HS-27A (cell line): ENCODE data around the gene FIBIN.
"Not testable (repeated sequence)": the region's sequence is repeated elsewhere in the genome, so short reads cannot be mapped to it uniquely, and the experiment has no call there.

Experiments
- DNase-seq: peaks from one replicate; pipeline ENCODE4 v3.0.0-alpha.2; 2012; ENCODE audit warnings: low read depth, missing footprints

Gene FIBIN

DNA sequence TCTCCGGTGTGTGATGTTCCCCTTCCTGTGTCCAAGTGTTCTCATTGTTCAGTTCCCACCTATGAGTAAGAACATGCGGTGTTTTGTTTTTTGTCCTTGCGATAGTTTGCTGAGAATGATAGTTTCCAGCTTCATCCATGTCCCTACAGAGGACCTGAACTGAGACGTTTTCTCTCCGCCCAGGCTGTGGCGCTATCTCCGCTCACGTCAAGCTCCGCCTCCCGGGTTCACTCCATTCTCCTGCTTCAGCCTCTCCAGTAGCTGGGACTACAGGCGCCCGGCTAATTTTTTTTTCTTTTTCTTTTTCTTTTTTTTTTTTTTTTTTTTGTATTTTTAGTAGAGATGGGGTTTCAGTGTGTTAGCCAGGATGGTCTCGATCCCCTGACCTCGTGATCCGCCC is 16.7 kb upstream of the FIBIN start:
- DNase-seq = not testable (repeated sequence)

DNA sequence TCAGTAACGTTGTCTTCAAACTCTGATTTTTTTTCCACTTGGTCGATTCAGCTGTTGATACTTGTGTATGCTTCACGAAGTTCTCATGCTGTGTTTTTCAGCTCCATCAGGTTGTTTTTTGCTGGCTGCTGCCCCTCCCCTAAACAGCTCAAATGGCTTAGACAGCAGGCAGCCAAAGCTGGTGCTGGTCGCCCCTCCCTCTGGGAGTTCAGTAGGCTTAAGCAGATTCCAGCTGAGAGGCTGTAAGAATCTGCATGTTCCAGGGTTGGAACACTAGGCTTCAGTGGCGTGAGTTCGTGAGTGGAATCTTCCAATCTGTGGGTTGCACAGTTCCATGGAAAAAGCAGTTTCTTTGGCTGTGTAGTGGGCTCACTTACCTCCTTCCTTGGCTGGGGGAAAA is 10.3 kb upstream of the FIBIN start:
- DNase-seq = no peak

DNA sequence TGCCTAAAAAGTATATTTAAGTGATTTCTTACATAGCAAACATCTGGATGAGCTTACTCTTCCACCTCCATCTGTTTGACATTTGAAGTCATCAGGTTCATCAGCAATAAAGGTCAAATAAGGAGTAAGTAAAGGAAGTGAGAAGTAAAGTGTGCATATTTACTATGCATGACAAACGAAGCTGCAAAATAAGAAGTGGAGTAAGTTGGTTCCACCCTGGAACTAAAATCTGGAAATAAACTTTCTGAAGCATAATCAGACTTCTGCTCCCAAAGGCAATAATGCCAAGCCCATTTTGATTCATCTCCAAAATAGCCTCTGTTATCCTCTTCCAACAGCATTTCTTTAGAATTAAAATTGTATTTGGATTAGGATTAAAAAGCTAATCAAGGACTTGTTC is 8.4 kb upstream of the FIBIN start:
- no peak for DNase-seq

DNA sequence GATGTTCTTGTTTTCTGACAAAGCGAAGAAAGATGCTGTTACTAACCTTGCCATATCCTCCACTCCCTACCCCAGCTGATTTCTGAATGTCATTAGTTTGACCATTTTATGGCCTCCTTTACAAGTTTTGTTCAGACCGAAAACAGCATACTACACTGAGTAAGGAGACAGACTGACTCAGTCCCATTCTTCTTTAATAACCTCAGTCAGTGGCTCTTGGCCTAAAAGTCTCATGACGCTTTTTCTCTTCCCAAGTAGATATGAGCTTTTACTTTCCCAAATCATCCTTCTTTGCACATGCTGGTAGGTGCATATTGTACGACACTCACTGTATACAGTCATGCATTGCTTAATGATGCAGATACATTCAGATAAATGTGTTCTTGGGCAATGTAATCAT is 8.0 kb upstream of the FIBIN start:
- DNase-seq = no peak

DNA sequence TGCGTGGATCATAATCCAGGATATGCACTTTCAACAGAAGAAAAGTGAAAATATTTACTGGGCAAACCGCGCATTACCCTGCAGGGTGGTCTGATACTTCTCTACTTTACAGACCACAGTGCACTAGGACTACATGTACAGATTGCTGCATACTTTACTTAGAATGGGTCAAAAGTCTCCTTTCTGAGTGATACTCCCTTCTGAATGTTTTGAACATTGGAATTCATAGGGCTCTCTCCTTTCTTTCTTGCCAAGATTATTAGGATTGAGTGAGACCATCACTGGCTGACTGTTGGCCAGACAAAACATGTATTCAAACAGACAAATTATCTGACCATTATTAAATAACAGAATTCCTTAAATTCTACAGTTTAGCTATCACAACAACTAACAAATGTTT is 6.6 kb upstream of the FIBIN start:
- DNase-seq = no peak

DNA sequence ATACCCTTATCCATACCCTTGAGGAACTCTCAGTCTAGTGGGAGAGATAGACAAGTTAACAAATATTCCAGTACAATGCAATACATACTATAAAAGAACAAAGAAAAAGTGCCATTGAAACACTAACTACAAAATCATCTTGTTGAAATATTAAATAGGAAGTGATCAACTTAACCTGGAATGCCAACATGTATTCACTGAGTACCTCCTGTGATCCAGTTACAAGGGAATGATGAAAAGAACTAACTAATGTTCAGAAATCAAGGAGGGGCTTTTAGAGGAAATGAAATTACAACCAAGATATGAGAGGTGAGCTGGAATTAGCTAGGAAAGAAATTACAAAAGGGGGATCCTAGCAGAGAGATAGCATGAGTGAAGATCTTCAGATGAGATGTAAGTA is 6.2 kb upstream of the FIBIN start:
- DNase-seq = no peak

DNA sequence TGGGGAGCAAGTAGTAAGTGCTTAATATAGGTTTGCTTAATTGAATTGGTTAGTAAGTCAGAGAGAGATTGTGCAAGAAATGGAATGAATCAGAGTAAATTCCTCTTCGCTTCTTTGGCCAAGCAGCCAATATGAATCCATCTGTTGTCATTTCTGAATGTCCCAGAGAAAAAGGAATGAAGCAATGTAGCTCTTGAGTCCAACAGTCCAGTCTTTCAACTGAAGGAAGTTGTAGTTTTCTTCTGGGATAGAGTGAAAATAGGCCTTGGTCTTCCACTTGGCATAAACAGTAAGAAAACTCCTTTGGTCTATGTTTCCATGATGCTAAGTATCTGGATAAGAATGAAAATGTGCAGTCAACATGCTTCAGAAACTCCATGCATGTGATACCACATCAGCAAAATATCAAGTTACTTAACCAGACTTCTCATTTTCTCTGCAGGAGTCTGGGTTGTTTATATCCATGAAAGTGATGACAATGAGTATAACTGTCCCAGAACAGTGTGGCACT is 1.8 kb upstream of the FIBIN start:
- no peak for DNase-seq

DNA sequence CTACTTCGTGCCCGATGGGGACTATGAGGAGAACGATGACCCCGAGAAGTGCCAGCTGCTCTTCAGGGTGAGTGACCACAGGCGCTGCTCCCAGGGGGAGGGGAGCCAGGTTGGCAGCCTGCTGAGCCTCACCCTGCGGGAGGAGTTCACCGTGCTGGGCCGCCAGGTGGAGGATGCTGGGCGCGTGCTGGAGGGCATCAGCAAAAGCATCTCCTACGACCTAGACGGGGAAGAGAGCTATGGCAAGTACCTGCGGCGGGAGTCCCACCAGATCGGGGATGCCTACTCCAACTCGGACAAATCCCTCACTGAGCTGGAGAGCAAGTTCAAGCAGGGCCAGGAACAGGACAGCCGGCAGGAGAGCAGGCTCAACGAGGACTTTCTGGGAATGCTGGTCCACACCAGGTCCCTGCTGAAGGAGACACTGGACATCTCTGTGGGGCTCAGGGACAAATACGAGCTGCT is 751 bp downstream of the FIBIN start:
- DNase-seq = no peak

DNA sequence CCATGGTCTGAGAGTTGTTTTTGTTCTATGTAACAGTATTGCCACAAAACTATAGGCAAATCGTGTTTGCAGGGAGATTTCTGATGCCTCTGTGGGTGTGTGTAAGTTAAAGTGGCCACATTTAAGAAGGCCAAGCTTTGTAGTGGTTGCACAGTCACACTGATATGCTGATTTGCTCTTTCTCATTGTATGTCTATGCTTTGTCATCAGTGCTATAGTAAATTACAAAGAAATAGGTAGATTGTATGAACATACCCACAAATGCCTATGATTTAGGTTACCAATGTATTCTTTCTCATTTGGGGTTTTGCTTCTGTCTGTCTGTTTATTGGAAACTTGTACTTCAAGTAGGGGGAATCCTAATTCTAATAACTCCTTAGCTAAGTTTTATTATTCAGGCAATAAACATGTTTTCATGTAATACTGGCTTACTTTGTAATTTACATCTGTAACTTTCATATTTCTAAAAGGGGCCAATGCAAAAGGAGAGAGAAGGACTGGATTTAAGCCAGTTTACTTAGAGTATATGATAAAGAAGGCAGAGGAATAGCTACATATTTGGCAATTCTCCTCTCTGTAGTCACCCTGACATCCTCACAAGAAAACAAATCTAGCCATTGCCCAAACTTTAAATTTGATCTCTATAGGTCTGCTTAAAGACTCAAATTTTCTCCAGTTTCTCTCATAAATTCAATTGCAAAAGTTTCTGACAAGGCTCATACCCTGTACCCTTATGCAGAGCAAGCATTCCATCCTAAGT is 2.0 kb downstream of the FIBIN start:
- DNase-seq = no peak

DNA sequence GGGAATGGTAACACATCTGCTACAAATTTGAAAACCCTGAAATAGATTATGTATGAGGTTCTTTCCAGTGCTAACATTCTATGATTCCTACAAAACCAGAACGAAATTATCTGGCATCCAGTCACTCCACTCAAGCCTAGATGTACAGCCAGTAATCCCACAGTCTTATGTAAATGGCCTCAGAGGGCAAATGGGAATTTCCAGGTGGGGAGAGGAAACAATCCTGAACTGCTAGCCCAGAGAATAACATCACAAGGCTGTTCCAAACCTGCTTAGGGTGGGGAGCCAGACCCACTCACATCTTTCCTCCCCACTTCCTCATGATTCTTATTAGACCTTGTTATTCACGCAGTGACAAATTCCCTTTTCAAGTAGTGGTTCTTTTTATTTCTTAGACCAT is 3.5 kb downstream of the FIBIN start:
- DNase-seq = no peak

DNA sequence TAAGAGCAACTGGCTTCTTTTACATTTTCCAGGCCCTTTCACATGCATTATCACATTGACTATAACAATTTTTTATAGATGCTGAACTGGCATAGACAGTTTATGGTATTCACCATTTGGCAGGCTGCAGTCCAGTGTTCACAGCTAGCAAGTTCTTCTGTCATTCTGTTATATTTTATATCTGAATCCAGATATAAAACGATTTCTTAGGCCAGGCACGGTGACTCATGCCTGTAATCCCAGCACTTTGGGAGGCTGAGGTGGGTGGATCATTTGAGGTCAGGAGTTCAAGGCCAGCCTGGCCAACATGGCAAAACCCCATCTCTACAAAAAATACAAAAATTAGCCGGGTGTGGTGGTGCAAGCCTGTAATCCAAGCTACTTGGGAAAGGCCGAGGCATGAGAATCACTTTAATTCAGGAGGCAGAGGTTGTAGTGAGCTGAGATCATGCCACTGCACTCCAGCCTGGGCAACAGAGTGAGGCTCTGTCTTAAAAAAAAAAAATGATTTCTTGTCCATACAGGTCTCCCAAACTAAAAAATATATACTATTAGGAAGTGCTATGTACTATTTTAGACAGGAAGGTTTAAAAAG is 7.3 kb downstream of the FIBIN start:
- DNase-seq = not testable (repeated sequence)

DNA sequence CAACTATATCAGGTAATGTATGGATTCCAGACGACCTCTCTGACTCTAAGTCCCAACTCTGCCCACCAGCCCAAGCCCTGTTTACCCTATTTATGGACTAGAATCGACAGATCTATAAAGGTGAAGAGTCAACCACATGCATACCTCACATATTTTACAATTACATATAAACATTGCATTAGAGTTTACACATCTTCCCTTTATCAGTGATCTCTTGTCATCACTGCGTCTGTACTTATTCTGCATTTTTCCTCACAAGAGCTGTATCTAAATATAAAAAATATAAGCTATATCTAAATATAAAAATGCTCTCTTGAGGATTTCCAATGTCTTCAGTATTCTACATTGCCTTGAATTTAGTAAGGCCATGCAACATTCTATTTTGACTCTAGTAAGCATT is 8.5 kb downstream of the FIBIN start:
- no peak for DNase-seq

DNA sequence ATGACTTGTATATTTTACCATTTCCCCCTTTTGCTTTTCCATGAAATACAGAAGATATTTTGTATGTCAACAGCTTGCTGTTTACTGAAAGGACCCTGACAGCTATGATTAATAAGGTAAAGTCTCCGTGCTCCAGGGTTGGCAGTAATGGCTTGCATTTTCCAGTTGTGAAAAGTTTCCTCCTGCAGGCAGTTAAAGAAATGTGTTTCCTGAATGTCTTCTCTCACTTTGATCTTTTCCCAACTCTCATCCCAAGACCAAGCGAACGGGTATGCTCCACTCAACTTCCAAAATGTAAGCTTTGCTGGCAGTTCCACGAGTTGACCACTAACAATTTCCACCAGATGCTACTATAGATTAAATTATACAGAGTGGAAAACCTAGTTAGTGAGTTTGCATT is 8.9 kb downstream of the FIBIN start:
- no peak for DNase-seq

DNA sequence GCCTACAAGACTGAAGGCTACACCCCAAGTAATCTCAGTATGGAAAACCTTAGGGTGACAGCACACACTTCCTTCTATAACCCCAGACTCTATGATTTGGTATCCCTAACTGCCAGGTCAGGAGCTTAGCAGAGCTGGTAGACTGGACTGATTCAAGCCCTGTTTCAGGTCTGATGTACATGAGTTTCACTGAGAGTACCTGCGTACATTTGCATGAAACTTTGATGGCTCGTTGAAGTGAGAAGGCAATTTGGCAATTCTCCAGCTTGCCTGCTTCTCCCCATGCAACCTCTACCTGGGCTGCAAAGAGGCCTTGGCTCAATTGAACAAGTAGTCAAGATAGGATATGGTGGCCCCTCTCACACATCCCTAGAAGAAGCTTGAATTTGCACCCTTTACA is 10.2 kb downstream of the FIBIN start:
- DNase-seq = no peak

DNA sequence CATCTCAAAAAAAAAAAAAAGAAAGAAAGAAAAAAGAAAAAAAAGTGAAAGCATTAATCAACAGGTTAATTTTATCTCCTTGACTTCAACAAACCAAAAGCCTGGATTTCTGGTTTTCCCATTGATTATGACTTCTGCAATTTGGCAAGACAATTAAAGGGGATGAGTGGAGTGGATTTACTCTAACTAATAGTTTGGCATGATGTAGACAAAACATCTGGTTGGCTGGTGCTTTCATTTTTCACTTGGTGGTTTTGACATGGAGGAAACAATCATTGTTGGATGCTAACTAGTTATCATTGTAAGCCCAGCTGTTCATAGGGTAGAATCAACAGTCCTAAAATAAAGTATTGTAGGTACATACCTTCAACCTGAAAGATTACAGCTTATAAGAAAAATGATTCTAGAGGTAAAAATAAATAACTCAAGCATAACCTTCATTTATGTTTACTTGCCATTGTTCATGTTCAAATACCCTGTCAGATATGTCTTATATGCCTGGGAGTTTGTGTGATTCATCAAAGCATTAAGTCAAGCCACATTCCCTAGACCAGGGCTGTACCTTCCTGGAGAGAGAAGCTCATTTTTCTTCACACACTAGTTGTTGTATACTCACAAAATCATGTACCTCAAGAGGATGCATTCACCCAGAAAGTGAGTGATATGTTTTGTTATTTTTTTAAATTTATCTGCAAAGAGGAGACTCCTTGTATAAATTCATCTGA is 15.1 kb downstream of the FIBIN start:
- no peak for DNase-seq

DNA sequence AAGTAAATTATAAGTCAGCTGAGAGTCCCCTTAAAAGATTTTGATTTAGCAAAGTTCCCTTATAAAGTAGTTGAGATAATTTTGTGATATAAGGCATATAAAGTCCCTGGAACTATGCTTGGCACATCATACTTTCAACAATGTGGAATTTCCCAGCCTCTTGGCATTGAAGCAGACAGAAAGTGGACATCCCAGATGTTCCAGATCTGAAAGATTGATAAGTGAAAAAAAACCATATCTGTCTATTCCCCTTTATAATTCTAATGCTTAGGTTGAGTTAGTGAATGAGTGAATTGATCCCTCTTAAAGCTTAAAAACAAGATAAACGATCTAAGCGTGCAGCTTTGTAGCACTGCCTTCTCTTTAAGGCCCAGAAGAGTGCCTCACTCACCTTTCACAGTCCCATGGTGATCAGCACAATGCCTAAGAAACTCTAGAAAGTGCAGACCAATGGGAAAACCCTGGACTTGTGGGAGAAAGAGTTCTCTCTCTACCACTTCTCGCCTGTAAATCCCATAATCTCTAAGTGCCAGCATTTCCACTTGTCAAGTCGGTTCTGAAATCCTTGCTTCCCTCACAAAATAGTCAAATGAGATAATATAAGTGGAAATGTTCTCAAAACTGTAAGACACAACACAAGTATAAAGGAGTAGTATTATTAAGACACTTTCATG is 17.8 kb downstream of the FIBIN start:
- DNase-seq = no peak

DNA sequence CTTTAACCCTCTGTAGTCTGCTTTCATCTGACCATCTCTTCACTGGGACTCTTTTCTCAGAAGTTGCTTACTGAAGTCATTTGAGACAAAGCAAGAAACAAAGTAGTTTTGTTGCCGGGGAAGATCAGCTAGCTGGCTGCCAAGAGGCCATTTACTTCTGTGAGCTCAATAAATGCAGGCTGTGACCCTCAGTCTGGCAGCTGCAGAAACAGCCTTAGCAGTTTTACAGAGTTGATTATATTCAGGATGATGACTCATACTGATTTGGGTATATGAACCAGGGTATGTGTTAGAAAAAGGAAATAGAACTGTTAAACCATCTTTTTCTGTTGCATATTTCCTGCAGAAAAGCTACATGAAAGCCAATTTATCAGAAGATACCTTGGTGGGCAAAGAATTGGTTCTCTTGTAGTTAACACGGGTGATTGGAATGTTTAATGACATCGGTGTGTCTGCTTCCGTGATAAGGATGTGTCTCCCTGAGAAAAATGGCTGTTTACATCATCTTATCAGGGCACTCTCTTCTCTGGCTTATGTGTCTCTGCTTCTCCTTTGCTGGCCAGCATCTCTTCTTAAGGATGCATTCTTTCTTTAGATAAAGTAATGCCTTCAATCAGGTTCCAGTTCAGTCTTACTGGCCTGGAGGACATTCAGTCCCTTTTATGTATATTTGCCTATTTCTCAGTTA is 18.5 kb downstream of the FIBIN start:
- no peak for DNase-seq

DNA sequence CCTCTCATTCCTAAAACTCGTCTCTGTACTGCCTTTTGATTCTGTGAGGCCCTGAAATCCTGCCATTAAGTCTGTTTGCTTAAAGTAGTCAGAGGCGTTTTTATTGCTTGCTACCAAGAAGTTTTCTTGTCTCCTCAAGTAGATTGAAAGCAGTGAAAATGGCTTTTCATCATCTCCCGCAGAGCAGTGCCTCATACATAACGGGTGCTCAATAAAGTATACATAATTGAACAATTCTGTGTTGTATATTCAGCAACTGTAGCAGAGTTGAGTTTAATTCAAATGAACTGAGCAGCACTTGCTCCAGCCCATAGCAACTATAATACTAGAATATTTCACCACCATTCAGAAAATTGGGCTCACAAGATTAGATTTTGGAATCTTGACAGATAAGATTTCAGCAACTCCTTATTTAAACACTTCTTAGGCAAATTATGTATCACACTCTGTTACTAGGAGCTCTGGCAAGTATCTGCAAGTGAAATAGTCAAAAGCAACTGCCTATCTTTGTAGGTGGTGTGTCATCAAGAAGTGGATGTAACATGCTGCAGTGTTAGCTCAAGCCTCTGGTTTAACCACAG is 20.0 kb downstream of the FIBIN start:
- DNase-seq = no peak

DNA sequence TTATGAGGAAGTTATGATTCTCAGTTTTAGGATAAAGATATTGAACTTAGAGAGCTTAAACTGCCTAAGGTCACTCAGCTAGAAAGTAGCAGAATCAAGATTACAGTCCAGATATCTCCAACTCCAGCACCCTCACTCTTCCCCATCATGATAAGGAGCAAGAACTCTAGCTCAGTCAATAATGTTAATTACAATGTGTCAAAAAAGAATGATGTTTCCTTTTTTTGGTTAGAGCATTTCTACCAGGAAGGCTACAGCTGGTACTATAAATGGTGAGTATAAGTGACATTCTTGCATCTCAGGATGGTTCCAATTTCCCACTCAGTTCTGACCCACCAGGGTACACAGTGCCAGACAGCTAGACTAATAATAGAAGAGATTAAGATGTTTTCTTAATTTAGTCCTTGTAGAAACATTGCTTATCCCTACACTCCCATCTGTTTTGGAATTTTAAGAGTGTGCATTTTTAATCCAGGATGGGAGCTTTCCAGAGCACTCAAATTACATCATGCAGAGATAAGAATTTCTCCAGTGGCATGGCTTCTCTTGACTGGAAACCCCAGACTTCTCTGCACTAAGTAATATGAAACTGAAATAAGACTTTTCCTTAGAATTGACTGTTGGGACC is 25.1 kb downstream of the FIBIN start:
- no peak for DNase-seq

DNA sequence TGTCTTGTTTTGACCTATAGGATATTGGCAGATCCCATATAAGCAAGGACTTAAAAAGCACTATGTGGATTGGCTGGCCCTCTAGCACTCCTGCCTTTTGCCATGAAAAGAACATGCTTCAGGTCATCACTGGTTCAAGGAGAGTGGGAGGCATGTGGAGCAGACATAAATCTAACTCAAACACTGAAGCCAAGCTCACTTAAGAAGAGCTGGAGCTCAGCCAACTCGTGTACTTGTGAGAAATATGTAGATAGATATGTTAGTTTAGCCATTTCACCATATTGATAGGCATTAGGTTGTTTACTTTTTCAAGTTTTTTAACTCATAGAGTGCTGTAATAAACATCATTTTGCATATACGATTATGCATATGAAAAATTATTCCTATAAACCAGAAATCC is 26.8 kb downstream of the FIBIN start:
- no peak for DNase-seq

DNA sequence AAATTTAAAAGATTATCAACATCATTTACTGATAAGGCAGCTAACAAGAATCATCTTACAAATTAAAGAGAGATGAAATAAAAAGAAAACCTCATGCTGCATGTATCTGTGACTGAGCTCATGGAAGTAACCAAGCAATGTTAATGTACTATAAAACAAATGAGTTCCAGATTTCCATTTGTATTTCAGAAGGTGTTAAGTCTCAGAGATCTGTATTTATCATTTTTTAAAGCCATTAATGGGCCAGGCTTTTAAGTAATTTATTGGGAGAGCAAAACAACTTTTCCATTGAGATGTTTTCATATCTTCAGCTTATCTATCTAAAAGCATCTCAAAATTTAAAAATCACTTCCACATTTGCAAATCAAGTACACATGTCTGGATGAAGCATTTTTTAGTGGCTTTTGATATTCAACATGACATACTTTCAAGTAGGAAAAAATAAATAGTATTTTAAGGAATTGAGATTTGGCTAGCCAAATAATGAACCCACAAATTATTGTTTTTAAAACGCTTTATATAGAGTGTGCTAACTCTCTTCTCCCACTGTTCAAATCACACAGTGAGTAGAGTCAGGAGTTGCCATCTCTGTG is 28.8 kb downstream of the FIBIN start:
- no peak for DNase-seq
